IPS DF 19.7 (cell line): Measurements from ENCODE around the gene MRPL12.

ENCODE experiments used
- DNase-seq: peaks from one replicate; pipeline ENCODE4 v3.0.0-alpha.2; 2013; ENCODE audit warnings: low read depth, low spot score

The MRPL12 gene

DNA sequence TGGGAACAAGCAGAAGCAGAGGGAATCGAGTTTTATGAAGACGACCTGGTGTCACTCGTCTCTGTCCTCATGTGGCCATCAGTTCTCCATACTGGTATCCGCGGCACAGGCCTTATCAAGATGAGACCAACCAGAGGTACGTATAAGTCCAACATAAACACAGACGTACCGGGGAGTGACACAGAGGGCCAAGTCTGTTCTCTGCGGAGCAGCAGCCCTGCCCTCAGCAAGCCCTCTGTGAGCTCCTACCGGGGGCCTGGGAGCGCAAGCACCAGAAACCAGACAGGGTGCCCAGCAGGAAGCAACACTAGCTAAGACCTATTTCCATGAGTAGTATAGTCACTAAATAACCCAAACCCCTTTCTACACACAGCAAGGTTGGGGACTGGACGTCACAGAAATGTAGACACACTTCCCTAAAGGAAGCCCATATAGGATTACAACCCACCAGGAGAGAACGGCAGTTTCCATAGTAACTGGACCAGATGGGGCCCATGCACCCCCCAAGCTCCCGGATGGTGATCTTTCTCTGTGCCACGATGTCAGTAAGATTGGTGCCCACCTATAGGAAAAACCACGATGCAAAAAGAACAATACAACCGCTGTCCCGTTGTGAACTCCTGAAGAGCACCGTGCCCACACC is 20.5 kb upstream of the MRPL12 start:
- no peak for DNase-seq

DNA sequence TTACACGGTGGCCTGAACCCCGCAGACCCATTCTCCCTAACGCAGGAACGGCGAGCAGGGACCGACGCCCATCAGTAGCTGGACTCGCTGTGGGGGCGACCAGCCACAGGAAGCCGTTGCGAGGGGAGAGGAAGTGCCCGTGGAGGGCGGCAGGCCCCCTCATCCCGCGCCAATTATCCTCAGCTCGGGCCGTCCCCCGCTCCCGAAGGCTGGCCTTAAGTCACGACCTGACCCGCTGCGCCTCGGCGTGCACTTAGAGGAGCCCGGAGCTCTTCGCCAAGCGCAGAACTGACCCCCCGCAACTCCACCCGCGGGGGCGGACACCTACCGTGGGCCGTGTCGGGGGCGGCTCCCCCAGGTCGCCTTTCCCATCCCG is 20.0 kb upstream of the MRPL12 start:
- no peak for DNase-seq

DNA sequence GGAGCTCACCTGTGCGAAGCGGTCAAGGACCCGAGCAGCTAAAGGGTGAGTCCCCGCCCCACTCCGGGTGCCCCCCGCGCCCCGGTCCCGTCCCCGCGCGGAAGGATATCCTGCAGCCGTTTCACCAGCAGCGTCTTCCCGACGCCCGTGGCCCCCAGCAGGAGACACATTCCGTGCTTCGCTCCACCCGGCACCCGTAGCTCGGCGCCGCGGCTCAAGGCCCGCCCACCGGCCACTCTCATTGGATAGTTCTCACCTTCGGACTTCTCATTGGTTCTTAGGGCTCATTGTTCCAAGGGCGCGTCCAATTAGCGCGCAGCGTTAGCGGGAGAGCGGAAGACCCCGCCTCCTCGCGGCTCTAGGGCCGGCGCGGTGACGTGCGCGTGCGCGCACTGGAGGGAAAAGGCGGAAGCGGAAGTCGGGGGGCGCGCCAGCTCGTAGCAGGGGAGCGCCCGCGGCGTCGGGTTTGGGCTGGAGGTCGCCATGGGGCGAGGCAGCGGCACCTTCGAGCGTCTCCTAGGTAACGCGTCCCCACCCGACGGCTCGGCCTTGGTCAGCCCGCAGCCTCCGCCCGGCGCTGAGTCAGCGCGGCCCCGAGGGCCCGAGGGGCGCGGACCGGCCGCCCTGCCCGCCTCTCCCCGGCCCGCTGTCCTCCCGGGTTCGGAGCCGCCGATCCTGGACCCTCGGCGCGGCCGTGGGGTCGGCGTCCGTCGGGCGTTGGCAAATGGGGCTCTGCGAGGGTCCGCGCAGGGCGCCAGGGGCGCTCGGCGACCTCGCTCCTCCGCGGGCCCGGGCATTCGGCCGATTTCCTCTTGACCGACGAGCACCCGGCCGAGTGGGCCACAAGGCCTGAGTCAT is 19.4 kb upstream of the MRPL12 start, which contains the start of the genes ARL16 and HGS:
Gene ARL16 (minus strand): TSS at position 214 of the 858 bp plus-strand sequence. CDS start 44 bp downstream, at position 170.
Gene HGS (plus strand): TSS at position 428 of the 858 bp plus-strand sequence. CDS start 56 bp downstream, at position 484.
- DNase-seq = peak; percentile 85

DNA sequence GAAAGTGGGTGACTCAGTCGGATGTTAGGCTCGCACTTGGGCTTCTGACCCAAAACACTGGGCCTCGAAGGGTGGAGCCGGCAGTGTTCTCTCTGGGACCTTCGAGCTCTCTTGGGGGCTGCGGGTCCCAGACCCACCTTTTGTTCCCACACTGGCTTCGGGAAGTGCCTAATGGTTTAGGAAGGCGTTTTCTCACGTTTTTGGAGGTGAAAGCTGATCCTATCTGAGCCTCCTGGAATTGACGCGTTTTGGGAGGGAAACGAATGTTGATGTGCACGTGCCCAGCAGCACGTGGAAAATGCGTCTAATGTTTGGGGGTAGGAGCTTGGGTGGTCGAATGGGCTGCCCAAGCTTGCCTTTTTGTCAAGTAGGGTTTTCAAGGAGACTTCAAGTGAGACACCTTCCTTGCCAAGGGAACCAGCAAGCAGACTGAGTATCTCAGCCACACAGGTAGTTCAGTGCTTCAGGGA is 18.7 kb upstream of the MRPL12 start:
- DNase-seq = no peak

DNA sequence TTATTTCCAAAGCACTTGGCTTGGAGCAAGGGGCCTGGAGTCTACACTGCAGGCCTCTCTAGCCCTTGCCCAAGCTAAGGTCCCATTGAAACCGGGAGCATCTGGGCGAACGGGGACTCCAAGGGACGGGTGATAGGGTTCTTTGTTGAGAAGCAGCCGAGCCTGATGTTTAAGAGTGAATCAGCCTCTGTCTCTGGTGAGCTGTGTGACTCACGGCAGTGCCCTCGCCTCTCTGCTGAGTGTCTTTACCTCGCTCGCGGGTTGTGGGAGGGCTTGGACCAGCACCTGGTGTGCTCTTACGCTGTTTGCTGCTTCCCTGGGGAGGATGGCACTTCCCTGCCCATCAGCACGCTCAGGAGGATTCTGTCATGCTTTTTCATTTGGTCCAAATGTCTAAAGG is 18.1 kb upstream of the MRPL12 start:
- no peak for DNase-seq

DNA sequence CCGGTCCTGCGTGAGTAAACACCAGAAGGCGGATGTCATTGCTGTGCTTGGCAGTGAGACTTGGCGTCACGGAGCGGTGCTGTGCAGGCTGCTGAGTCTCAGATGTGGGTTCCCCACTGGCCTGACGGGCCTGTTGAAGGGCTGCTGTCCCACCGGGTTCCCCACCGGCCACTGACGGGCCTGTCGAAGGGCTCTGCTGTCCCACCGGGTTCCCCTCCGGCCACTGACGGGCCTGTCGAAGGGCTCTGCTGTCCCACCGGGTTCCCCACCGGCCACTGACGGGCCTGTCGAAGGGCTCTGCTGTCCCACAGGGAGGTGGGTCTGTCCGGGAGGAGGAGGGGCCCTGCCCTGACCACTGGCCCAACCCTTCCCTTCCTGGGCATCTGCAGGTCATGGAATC is 16.6 kb upstream of the MRPL12 start:
- DNase-seq = no peak

DNA sequence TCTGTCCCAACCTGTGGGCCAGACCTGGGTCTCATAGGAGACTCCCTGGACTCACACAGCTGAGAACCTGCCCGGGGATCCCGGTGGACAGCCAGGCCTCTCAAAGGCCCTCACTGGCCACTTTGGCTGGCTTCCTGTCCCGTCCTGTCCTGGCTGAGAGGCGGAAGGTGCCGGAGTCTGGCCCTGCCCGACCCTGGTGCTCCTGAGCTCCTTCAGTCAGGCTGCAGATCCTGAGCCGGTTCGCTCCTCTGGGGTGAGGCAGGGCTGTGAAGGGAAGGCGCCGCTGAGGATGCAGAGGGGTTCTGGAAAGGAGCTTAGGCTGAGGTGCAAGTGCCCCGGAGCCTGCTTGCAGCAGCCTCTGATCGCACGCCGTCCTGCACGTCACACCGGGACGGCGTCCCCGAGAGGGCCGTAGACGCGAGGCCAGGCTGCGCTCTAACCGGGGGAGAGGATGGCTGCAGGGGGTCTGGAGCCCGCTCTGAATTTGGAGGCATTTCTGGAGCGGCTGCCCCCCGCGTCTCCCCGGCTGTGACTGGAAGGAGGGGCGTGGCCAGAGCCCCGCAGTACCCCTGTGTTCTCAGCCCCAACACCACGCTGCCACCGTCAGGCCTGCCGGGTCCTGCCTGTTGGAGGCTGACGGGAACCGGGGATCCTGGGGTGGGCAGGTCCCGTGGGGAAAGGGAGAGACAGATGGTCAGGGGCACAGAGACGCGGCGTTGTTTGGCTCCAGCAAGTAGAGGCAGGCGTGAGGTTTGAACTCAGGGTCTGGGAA is 15.2 kb upstream of the MRPL12 start:
- no peak for DNase-seq

DNA sequence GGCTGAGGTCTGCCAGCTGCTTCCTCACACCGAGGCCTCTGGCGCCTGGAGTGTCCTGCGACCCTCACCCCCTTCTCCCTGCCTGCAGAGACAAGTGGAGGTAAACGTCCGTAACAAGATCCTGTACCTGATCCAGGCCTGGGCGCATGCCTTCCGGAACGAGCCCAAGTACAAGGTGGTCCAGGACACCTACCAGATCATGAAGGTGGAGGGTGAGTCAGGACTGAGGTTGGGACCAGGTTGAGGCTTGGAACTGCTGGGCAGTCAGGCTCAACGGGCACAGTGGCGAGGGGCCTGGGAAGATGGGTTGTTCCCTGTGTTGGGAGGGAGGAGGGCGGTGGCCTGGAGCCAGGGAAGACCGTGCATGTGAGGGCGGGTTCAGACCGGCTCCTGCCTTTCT is 14.6 kb upstream of the MRPL12 start:
- no peak for DNase-seq

DNA sequence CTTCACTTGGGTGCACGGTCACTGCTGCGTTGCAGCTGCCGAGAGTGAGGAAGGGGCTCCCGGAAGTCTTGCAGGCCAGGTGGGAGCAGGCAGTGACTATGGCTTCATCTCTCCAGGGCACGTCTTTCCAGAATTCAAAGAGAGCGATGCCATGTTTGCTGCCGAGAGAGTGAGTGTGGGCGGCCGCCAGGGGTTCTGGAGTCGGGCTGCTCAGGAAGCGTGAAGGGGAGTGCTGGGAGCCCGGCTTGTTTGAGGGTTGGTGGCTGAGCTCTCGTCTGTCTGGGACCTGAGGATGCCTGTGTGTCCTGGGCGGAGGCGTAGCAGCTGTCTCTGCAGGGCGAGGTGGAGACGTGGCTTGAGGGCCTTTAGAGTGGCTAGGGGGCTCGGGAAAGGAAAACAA is 13.1 kb upstream of the MRPL12 start:
- no peak for DNase-seq

DNA sequence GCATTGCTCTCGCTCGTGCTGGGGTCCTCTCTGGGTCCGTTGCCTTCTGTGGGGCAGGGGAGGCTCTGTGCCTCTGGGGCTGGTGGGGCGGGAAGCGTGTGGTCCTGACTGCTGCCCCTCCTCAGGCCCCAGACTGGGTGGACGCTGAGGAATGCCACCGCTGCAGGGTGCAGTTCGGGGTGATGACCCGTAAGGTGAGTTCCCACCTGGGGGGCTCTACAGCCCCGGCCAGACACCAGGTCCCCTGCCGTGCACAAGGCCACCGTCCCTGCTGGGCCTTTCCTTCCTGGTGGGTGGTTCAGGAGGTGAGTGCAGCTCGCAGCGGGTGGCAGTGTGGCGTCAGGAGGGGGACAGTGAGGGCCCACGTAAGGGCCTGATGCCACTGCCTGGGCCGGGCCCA is 12.6 kb upstream of the MRPL12 start:
- DNase-seq = no peak

DNA sequence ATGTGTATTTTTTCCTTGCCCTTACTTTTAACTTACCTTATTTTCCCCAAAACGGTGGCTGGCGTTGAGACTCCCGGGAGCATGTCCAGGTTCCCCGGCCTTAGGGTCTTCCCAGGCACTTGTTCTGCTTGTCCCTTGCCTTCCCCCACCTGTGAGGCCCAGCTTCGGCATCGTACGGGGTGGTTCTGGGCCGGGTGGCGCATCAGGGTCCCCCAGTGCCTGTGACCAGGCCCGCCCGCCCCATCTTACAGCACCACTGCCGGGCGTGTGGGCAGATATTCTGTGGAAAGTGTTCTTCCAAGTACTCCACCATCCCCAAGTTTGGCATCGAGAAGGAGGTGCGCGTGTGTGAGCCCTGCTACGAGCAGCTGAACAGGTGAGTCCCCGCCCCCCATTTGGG is 12.0 kb upstream of the MRPL12 start:
- no peak for DNase-seq

DNA sequence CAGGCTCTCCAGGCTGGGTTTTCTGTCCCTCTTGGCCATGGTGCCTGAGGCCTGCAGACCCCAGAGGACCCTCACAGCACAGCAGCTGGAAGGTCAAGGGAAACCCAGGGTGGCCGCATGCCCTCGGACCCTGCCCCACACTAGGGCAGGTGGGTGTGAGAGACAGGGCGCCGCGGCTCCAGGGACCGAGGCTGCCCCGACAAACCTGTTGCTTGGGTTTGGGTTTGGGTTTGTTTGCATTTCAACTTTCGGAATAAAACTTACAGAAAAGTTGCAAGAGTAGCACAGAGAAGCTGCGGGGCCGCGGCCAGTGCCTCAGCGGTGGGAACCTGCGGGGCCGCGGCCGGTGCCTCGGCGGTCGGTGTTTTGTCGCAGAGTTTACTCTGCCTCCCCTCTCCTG is 11.6 kb upstream of the MRPL12 start:
- no peak for DNase-seq

DNA sequence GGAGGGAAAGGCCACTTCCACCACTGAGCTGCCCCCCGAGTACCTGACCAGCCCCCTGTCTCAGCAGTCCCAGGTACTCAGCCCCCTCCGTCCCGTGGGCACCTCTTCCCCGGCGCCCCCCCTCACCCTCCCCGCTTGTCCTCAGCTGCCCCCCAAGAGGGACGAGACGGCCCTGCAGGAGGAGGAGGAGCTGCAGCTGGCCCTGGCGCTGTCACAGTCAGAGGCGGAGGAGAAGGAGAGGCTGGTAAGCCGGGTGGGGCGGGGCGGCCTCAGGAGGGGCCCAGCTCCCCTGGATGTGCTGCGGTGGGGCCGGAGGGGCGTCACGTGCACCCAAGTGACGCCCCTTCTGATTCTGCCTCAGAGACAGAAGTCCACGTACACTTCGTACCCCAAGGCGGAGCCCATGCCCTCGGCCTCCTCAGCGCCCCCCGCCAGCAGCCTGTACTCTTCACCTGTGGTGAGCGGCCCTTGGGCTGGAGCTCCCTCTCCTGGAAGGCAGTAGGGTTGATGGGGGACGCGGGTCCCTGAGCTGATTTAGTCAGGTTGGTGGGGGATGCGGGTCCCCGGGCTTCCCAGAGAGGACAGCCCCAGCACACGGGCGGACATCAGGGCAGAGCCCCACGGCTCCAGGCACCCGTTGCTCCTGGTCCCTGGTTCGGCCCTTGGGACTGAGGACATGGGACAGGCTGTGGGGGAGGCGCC is 9.5 kb upstream of the MRPL12 start:
- no peak for DNase-seq

DNA sequence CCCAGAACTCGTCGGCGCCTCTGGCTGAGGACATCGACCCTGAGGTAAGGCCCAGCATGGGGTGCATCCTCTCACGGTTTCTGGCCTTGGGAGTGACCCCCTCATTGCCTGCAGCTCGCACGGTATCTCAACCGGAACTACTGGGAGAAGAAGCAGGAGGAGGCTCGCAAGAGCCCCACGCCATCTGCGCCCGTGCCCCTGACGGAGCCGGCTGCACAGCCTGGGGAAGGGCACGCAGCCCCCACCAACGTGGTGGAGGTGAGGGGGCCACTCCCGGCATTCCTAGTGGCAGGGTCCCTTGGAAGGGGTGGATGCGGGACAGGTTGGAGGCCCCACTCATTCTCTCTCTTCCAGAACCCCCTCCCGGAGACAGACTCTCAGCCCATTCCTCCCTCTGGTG is 8.4 kb upstream of the MRPL12 start:
- no peak for DNase-seq

DNA sequence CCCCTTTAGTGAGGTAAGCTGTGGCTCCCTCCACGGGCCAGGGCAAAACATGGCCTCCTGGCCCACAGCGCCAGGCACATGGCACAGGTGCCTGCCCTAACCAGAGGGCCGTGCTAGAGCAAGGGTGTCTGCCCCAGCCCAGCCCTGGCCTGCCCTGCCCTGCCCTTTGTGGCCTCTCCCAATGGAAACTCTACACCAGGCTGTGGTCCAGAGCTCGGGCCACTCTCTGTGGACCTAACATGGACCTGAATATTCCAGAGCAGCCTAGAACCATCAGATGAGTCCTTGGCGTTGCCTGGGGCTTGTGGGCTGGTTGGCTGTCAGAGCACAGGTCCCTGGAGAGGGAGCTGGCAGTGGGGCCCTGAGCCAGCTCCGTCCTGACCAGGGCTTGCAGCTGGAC is 8.0 kb upstream of the MRPL12 start:
- DNase-seq = no peak

DNA sequence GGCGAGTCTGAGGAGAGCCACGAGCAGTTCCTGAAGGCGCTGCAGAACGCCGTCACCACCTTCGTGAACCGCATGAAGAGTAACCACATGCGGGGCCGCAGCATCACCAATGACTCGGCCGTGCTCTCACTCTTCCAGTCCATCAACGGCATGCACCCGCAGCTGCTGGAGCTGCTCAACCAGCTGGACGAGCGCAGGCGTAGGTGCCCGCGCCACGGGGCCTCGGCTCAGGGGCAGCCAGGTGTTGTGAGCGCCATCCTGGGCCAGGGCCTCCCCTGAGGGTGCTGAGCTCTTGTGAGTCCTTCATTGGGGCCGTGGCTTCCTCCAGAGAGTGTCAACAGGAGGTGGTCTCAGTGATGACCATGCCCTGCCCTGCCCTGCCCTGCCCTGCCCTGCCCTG is 7.4 kb upstream of the MRPL12 start:
- DNase-seq = no peak

DNA sequence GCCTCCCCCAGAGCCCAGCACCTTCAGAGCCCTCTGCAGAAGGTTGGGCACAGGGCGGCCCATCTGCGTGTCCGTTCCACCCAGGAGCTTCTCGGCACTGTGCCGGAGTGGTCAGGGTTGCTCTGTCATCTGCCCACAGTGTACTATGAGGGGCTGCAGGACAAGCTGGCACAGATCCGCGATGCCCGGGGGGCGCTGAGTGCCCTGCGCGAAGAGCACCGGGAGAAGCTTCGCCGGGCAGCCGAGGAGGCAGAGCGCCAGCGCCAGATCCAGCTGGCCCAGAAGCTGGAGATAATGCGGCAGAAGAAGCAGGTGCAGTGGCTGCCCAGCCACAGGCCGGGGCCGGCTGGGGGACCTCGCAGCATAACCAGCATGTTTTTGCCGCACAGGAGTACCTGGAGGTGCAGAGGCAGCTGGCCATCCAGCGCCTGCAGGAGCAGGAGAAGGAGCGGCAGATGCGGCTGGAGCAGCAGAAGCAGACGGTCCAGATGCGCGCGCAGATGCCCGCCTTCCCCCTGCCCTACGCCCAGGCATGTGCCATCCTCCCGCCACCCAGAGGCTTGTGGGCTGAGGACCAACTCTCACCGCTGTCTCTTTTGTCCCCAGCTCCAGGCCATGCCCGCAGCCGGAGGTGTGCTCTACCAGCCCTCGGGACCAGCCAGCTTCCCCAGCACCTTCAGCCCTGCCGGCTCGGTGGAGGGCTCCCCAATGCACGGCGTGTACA is 6.8 kb upstream of the MRPL12 start:
- DNase-seq = no peak

DNA sequence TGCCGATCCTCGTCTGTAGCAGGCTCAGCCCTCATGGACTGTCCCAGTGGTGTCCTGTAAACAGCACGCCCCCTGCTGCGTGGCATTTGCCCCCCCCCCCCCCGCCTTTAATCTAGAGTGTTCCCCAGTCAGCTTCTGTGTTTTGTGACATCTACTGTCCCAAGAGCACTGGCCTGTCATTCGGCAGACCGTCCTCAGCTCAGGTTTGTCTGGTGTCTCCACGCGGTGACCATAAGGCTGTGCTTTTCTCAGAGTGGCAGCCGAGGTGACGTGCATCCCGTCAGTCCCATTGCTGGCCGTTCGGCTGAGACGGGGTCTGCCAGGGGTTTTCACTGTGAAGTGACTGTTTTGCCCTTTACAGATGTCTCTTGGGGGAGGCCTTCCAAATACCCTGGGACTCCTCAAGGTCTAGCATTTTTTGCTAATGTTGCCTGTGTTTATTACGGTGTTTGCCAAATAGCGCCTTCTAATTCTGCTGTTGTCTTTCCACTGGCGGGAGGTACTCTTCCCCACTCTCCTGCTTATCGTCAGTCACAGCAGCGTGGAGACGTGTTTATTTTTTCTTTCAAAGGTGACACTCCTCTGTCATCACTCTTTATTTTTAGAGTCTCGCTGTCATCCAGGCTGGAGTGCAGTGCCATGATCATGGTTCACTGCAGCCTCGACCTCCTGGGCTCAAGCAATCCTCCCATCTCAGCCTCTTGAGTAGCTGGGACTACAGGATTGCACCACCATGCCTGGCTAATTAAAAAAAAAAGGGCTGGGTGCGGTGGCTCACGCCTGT is 5.7 kb upstream of the MRPL12 start:
- DNase-seq = no peak

DNA sequence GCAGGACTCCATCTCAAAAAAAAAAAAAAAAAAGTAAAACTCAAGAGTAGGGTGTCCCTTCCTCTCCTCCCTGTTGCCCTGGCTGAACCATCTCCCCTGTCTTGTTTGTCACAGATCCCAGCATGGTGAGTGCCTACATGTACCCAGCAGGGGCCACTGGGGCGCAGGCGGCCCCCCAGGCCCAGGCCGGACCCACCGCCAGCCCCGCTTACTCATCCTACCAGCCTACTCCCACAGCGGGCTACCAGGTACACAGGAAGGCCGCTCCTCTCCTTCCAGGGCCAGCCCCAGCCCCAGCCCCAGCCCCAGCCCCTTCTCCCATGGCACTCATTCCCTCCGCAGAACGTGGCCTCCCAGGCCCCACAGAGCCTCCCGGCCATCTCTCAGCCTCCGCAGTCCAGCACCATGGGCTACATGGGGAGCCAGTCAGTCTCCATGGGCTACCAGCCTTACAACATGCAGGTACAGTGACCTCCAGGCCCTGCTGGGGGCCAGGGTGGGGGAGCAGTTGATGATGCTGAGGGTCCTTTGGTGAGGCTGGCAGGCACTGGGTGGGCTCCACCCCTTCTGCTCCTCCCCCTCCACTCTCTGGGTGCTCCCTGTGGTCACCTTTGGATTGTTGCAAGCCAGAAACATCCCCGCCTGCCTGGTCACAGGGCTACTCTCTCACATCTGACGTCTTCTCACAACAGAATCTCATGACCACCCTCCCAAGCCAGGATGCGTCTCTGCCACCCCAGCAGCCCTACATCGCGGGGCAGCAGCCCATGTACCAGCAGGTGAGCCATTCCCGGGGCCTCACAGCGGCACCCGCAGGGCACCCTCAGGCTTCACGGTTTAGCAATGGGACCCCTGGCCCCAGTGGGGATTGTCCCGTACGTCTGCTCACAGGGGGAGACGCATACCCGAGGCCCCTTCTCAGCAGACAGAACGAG is 2.5 kb upstream of the MRPL12 start:
- DNase-seq = no peak
